ENCODE data around the gene PKIB. TPM values are rescaled to one million over a fixed set of nuclear protein-coding genes. Genes with fewer than 3 reads are reported as not detected.

Gene PKIB
- total and polyA plus RNA-seq, 2 of the 4 experiments (the other 2 are of a cell fraction): 6.3 to 13.1 TPM

GRCh38 chr6:122666418-122666817 lies 56.2 kb downstream of the PKIB start:
- H2AFZ ChIP-seq (replicated peaks; ENCODE audit: low read length, poor library complexity): no peak overlapping the region
- DNase-seq (no peak), ATAC-seq (ENCODE audit: low read depth) (no peak)
- H3K4me1 ChIP-seq (ENCODE audit: control insufficient read depth, insufficient read depth, low read length): no peaks in the 10 kb centered on the region
- H2BK15ac ChIP-seq (ENCODE audit: low read depth, low read length): no peak overlapping the region
- intact Hi-C loops (cut with micrococcal nuclease) (no loop called here), in situ Hi-C loops (cut with MboI; ENCODE audit: low sequenced_read_pairs) (no loop called here), dilution Hi-C loops (cut with HindIII; ENCODE audit: low sequenced_read_pairs, unreplicated experiment) (no loop called here)
- H2BK5ac ChIP-seq (ENCODE audit: low read depth, low read length, poor library complexity, severe bottlenecking): no peak overlapping the region
- no peaks in the 10 kb centered on the region for H3K27me3 ChIP-seq (ENCODE audit: control insufficient read depth, insufficient read depth, low read length)
- no peak overlapping the region for H2AK9ac ChIP-seq (replicated peaks; ENCODE audit: low read depth, low read length, poor library complexity)
- no peak overlapping the region for H3K4me2 ChIP-seq (ENCODE audit: low read depth, low read length)
- no peak overlapping the region for H3K27ac ChIP-seq (ENCODE audit: insufficient read depth, low read length)
- no peak overlapping the region for H3K56ac ChIP-seq (ENCODE audit: extremely low read depth, insufficient read depth, low read length)
- CTCF ChIA-PET: no interaction called here
- no peak for TF ChIP-seq FOS (IDR thresholded peaks at IDR 0.05; ENCODE audit: low read depth, low read length)
- H4K20me1 ChIP-seq (ENCODE audit: insufficient read depth, low read length): no peaks in the 10 kb centered on the region
- no peak overlapping the region for H4K8ac ChIP-seq (ENCODE audit: low read depth in 2 of 2, low read length in 2 of 2)
- BruUV-seq (replicated peaks): no TSS peak
- H3K9me3 ChIP-seq (ENCODE audit: control insufficient read depth, insufficient read depth, low read length): no peaks in the 10 kb centered on the region
- no peak overlapping the region for H4K5ac ChIP-seq (ENCODE audit: low read depth, low read length)
- POLR2A ChIA-PET (ENCODE audit: unreplicated experiment): no interaction called here
- no peak overlapping the region for H3K14ac ChIP-seq (replicated peaks; ENCODE audit: low read depth, low read length)
- H3K9ac ChIP-seq (ENCODE audit: low read depth, low read length): no peak overlapping the region
- H3K23ac ChIP-seq (ENCODE audit: low read depth, low read length): no peak overlapping the region
- no peak overlapping the region for H3K4ac ChIP-seq (ENCODE audit: low read depth, low read length)
- H4K91ac ChIP-seq (ENCODE audit: insufficient read depth, low read depth, low read length): no peak overlapping the region
- H3K36me3 ChIP-seq (ENCODE audit: control insufficient read depth, insufficient read depth, low read length): no peaks in the 10 kb centered on the region
- no peak overlapping the region for H3K18ac ChIP-seq (ENCODE audit: low read depth, low read length)
- no peak overlapping the region for H2AK5ac ChIP-seq (ENCODE audit: low read depth, low read length)
- WGBS, 2 experiments (ENCODE audit: extremely low coverage in 2 of 2, insufficient read length in 1 of 2): no CpG with 5 or more reads among the region's 2 CpGs
- H2BK20ac ChIP-seq (ENCODE audit: low read depth, low read length): no peak overlapping the region
- H2BK120ac ChIP-seq (ENCODE audit: low read depth, low read length): no peak overlapping the region
- H3K4me3 ChIP-seq (ENCODE audit: insufficient read depth, low read depth, low read length): no peak overlapping the region
- no peaks in the 10 kb centered on the region for H3K9me1 ChIP-seq (ENCODE audit: insufficient read depth, low read length)
- no peaks in the 10 kb centered on the region for H3K79me1 ChIP-seq (ENCODE audit: low read depth in 1 of 2, low read length in 2 of 2)

Measured in IMR-90 (cell line).